ENCODE results near the gene C1orf21.

DNA sequence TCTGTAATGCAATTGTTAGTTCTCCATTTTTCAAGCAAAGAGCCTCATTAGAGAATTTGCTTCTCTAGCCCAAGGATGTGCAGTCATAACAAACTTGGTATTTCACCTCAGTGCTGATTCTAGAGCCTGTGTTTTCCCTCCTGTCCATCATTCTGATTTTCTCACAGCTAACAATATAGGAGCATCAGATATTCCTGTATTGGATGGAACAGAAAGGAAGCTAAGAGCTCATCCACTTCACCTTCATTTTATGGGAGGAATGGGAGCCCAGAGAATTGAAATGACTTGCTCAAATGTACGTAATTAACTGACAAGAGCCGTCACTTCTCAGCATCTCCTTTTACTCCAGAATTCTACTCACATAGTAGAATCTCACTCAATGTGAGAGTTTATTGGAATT lies 271.2 kb downstream of the C1orf21 start:
- TF ChIP-seq, protein P1, sequence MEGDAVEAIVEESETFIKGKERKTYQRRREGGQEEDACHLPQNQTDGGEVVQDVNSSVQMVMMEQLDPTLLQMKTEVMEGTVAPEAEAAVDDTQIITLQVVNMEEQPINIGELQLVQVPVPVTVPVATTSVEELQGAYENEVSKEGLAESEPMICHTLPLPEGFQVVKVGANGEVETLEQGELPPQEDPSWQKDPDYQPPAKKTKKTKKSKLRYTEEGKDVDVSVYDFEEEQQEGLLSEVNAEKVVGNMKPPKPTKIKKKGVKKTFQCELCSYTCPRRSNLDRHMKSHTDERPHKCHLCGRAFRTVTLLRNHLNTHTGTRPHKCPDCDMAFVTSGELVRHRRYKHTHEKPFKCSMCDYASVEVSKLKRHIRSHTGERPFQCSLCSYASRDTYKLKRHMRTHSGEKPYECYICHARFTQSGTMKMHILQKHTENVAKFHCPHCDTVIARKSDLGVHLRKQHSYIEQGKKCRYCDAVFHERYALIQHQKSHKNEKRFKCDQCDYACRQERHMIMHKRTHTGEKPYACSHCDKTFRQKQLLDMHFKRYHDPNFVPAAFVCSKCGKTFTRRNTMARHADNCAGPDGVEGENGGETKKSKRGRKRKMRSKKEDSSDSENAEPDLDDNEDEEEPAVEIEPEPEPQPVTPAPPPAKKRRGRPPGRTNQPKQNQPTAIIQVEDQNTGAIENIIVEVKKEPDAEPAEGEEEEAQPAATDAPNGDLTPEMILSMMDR (conservative IDR thresholded peaks at IDR 0.05; ENCODE audit: low read length), result no peak
- no peak for TF ChIP-seq EZH2phosphoT487 (IDR thresholded peaks at IDR 0.05; ENCODE audit: borderline replicate concordance)
